ENCODE measurements around the gene CEP78.

CEP78 gene

GRCh38 chr9:78303377-78304062 lies 67.6 kb downstream of the CEP78 start:
- in situ Hi-C loops (cut with MboI; ENCODE audit: low sequenced_read_pairs): loop anchor here (25.0 kb wide), 1 partner anchor 109 kb away; no protein-coding TSS in a partner anchor

- in situ Hi-C loops (cut with MboI; ENCODE audit: low sequenced_read_pairs): loop anchor here (25.0 kb wide), 1 partner anchor 108 kb away; no protein-coding TSS in a partner anchor
These were observed 68.5 kb downstream of the CEP78 start for GRCh38 chr9:78304357-78304756.

- in situ Hi-C loops (cut with MboI; ENCODE audit: low sequenced_read_pairs): loop anchor here (25.0 kb wide), 1 partner anchor 106 kb away; no protein-coding TSS in a partner anchor
These were observed 70.6 kb downstream of the CEP78 start for GRCh38 chr9:78306222-78307076.

GRCh38 chr9:78307360-78307759 lies 71.5 kb downstream of the CEP78 start:
- in situ Hi-C loops (cut with MboI; ENCODE audit: low sequenced_read_pairs): loop anchor here (25.0 kb wide), 1 partner anchor 105 kb away; no protein-coding TSS in a partner anchor

GRCh38 chr9:78309066-78309465 lies 73.2 kb downstream of the CEP78 start:
- in situ Hi-C loops (cut with MboI; ENCODE audit: low sequenced_read_pairs): loop anchor here (25.0 kb wide), 1 partner anchor 103 kb away; no protein-coding TSS in a partner anchor

- in situ Hi-C loops (cut with MboI; ENCODE audit: low sequenced_read_pairs): loop anchor here (25.0 kb wide), 1 partner anchor 101 kb away; no protein-coding TSS in a partner anchor
These were observed 75.2 kb downstream of the CEP78 start for GRCh38 chr9:78311075-78311474.

GRCh38 chr9:78311886-78312524 lies 76.1 kb downstream of the CEP78 start:
- in situ Hi-C loops (cut with MboI; ENCODE audit: low sequenced_read_pairs): loop anchor here (25.0 kb wide), 1 partner anchor 100 kb away; no protein-coding TSS in a partner anchor

- in situ Hi-C loops (cut with MboI; ENCODE audit: low sequenced_read_pairs): loop anchor here (25.0 kb wide), 1 partner anchor 98 kb away; no protein-coding TSS in a partner anchor
These were observed 78.7 kb downstream of the CEP78 start for GRCh38 chr9:78314550-78314949.

- in situ Hi-C loops (cut with MboI; ENCODE audit: low sequenced_read_pairs): loop anchor here (25.0 kb wide), 1 partner anchor 97 kb away; no protein-coding TSS in a partner anchor
These were observed 79.3 kb downstream of the CEP78 start for GRCh38 chr9:78314953-78315870.

GRCh38 chr9:78316166-78316892 lies 80.5 kb downstream of the CEP78 start:
- in situ Hi-C loops (cut with MboI; ENCODE audit: low sequenced_read_pairs): loop anchor here (25.0 kb wide), 1 partner anchor 96 kb away; no protein-coding TSS in a partner anchor

GRCh38 chr9:78319197-78320029 lies 83.5 kb downstream of the CEP78 start:
- in situ Hi-C loops (cut with MboI; ENCODE audit: low sequenced_read_pairs): loop anchor here (25.0 kb wide), 1 partner anchor 93 kb away; no protein-coding TSS in a partner anchor

GRCh38 chr9:78320030-78320693 lies 84.3 kb downstream of the CEP78 start:
- in situ Hi-C loops (cut with MboI; ENCODE audit: low sequenced_read_pairs): loop anchor here (25.0 kb wide), 1 partner anchor 92 kb away; no protein-coding TSS in a partner anchor

- in situ Hi-C loops (cut with MboI; ENCODE audit: low sequenced_read_pairs): loop anchor here (25.0 kb wide), 1 partner anchor 91 kb away; no protein-coding TSS in a partner anchor
These were observed 85.1 kb downstream of the CEP78 start for GRCh38 chr9:78320875-78321496.

GRCh38 chr9:78321505-78321904 lies 85.6 kb downstream of the CEP78 start:
- in situ Hi-C loops (cut with MboI; ENCODE audit: low sequenced_read_pairs): loop anchor here (25.0 kb wide), 1 partner anchor 91 kb away; no protein-coding TSS in a partner anchor

GRCh38 chr9:78324068-78324650 lies 88.3 kb downstream of the CEP78 start:
- in situ Hi-C loops (cut with MboI; ENCODE audit: low sequenced_read_pairs): loop anchor here (25.0 kb wide), 1 partner anchor 88 kb away; no protein-coding TSS in a partner anchor

GRCh38 chr9:78324682-78325081 lies 88.8 kb downstream of the CEP78 start:
- in situ Hi-C loops (cut with MboI; ENCODE audit: low sequenced_read_pairs): loop anchor here (25.0 kb wide), 1 partner anchor 88 kb away; no protein-coding TSS in a partner anchor

Data from HL-60/S4 treated with retinoic acid at 250 ng/mL for 4 days and 3 days (cell line).